WTC11 (cell line): ENCODE measurements around the gene APOA4.

ENCODE experiments used
- ATF2 ChIP-seq: sonication (generic); formaldehyde crosslinking; IDR thresholded peaks from 2 replicates; pipeline ENCODE4 v1.8.1; 2022; ENCODE audit warnings: low read depth, missing genetic modification reagents, borderline replicate concordance
- CREB1 ChIP-seq: sonication (generic); formaldehyde crosslinking; IDR thresholded peaks from 2 replicates; pipeline ENCODE4 v1.8.0; 2023; ENCODE audit warnings: mild to moderate bottlenecking, missing genetic modification reagents
- CTCF ChIP-seq: fragments of 200-600 bp; IDR thresholded peaks from 2 replicates; pipeline ENCODE4 v1.8.0; 2022; ENCODE audit warnings: antibody characterized with exemption
- E2F1 ChIP-seq: sonication (generic); formaldehyde crosslinking; IDR thresholded peaks from 2 replicates; pipeline ENCODE4 v1.8.0; 2022; ENCODE audit warnings: mild to moderate bottlenecking, missing genetic modification reagents
- E2F4 ChIP-seq: sonication (generic); formaldehyde crosslinking; IDR thresholded peaks from 2 replicates; pipeline ENCODE4 v1.8.1; 2022; ENCODE audit warnings: low read depth, mild to moderate bottlenecking, moderate library complexity, missing genetic modification reagents, borderline replicate concordance
- HMGXB4 ChIP-seq: sonication (generic); formaldehyde crosslinking; IDR thresholded peaks from 2 replicates; pipeline ENCODE4 v1.8.1; 2023; ENCODE audit warnings: mild to moderate bottlenecking, moderate library complexity, missing genetic modification reagents
- JUN ChIP-seq: sonication (generic); formaldehyde crosslinking; IDR thresholded peaks from 2 replicates; pipeline ENCODE4 v1.8.0; 2023; ENCODE audit warnings: mild to moderate bottlenecking, missing genetic modification reagents
- MAX ChIP-seq: sonication (generic); formaldehyde crosslinking; IDR thresholded peaks from 2 replicates; pipeline ENCODE4 v1.8.0; 2022; ENCODE audit warnings: mild to moderate bottlenecking, missing genetic modification reagents
- USF1 ChIP-seq: sonication (generic); formaldehyde crosslinking; IDR thresholded peaks from 2 replicates; pipeline ENCODE4 v1.8.0; 2022; ENCODE audit warnings: mild to moderate bottlenecking, missing genetic modification reagents
- ZNF317 ChIP-seq: sonication (generic); formaldehyde crosslinking; IDR thresholded peaks from 2 replicates; pipeline ENCODE4 v1.8.1; 2023; ENCODE audit warnings: low read depth, mild to moderate bottlenecking, moderate library complexity, missing genetic modification reagents, borderline replicate concordance
- ZNF512 ChIP-seq: sonication (generic); formaldehyde crosslinking; IDR thresholded peaks from 2 replicates; pipeline ENCODE4 v1.8.1; 2022; ENCODE audit warnings: missing genetic modification reagents, borderline replicate concordance

GRCh38 chr11:116786966-116787365 lies 36.1 kb downstream of the APOA4 start:
- no peak for TF ChIP-seq E2F1 (CRISPR knock-in tag)
- TF ChIP-seq CTCF, result no peak
- TF ChIP-seq ZNF317 (CRISPR knock-in tag), result no peak
- no peak for TF ChIP-seq JUN (CRISPR knock-in tag)
- no peak for TF ChIP-seq MAX (CRISPR knock-in tag)
- no peak for TF ChIP-seq E2F4 (CRISPR knock-in tag)
- no peak for TF ChIP-seq CREB1
- no peak for TF ChIP-seq ATF2 (CRISPR knock-in tag)
- TF ChIP-seq USF1, result no peak
- no peak for TF ChIP-seq HMGXB4 (CRISPR knock-in tag)
- TF ChIP-seq ZNF512 (CRISPR knock-in tag), result no peak
